ENCODE results near the gene LAMA3. TPM values are rescaled to one million over a fixed set of nuclear protein-coding genes. Genes with fewer than 3 reads are reported as not detected.

LAMA3 gene
- total RNA-seq, 2 donors from 2014 or later: 5.0 to 6.4 TPM

DNA sequence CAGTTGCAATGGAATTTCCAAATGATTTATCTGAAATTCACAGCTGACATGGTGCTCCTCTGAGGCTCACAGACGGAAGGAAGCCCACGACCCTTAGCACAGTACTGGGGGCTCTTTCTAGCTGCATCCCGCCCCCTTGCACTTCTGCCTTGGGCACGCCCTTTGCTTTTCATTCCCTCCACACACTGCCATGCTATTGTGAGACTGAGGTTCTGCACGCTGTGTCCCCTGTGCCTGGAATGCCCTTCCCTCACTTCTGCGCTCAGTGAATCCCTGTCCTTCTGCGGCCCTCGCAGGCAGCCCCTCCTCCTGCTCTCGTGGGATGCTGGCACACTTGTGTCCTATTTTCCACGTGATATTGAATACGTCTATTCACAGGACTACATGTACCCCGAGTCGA is 189.9 kb downstream of the LAMA3 start:
- H3K27ac ChIP-seq: no peak overlapping the region
- H3K36me3 ChIP-seq: no peaks in the 10 kb centered on the region
- H3K9me3 ChIP-seq: no peaks in the 10 kb centered on the region
- no peak overlapping the region for H3K4me3 ChIP-seq
- no peak for DNase-seq (ENCODE audit: low spot score)
- no peak for TF ChIP-seq CTCF (IDR thresholded peaks at IDR 0.05)
- H3K27me3 ChIP-seq: no peaks in the 10 kb centered on the region
- H3K4me1 ChIP-seq: no peaks in the 10 kb centered on the region

DNA sequence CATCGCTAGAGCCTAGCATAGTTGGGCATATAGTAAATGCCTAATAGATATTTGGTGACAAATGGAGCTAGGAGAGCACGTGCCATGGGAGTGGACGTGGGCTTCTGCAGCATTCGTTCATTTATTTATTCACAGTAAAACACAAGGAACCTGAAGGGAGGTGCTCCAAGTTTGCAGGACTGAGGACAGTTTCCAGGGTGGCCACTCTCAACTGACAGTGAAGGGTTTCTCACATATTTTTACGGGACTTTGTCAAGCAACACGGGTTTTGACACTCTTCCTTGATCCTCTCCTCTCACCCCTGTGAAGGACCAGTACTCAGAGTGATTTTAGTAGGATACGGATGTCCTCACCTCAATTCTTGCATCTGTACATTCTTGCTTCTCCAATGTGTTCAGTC is 190.3 kb downstream of the LAMA3 start:
- TF ChIP-seq CTCF (IDR thresholded peaks at IDR 0.05): no peak
- no peaks in the 10 kb centered on the region for H3K9me3 ChIP-seq
- H3K4me1 ChIP-seq: peaks cover 0 to 2% of the 10 kb centered on the region in 2 donors
- no peaks in the 10 kb centered on the region for H3K27me3 ChIP-seq
- no peaks in the 10 kb centered on the region for H3K36me3 ChIP-seq
- H3K27ac ChIP-seq: no peak overlapping the region
- no peak for DNase-seq (ENCODE audit: low spot score)
- no peak overlapping the region for H3K4me3 ChIP-seq

- TF ChIP-seq CTCF (IDR thresholded peaks at IDR 0.05): no peak
- DNase-seq (ENCODE audit: low spot score): no peak
- Histone ChIP-seq H3K9me3 (no peaks in the 10 kb centered on the region), H3K36me3 (no peaks in the 10 kb centered on the region), H3K4me3 (no peak overlapping the region), H3K4me1 (peaks cover 0 to 7% of the 10 kb centered on the region in 2 donors), H3K27me3 (no peaks in the 10 kb centered on the region), H3K27ac (no peak overlapping the region)
Measured at GRCh38 chr18:23879966-23880565, 190.8 kb downstream of the LAMA3 start.

DNA sequence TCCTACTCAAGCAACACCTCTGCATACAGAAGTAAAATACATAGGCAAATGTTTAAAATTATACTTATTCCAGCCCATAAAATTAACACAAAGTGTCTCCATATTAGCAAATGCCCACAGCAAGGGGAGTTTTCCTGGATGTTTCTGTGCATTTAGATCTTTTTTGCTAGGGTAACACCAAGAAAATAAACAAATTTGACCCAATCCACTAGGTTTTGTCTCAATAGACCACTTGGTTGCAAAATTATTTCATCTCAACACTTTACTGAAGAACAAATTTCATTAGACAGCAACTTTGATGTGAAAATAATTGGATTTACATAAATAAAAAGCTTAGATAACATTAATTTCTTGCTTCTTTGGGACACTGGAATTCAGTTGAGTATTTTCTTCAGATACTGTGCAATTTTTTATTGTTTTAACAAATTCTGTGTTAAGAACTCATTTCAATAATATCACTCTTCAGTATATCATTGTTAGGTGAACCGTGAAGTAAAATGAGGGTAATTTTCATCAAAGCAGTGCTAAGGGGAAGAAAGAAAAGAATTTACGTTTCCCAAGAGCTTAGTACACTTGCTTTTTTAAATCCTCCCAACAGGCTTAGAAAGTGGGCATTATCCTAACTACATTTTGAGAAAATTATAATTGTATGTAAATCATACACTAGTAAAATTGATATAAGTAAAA is 191.8 kb downstream of the LAMA3 start:
- Histone ChIP-seq H3K4me3 (no peak overlapping the region), H3K4me1 (peaks cover 0 to 9% of the 10 kb centered on the region in 2 donors), H3K9me3 (no peaks in the 10 kb centered on the region), H3K27ac (no peak overlapping the region), H3K27me3 (no peaks in the 10 kb centered on the region), H3K36me3 (no peaks in the 10 kb centered on the region)
- no peak for TF ChIP-seq CTCF (IDR thresholded peaks at IDR 0.05)
- DNase-seq (ENCODE audit: low spot score): no peak

GRCh38 chr18:23881778-23882177 is 192.5 kb downstream of the LAMA3 start:
- Histone ChIP-seq H3K4me3 (no peak overlapping the region), H3K36me3 (no peaks in the 10 kb centered on the region), H3K27me3 (no peaks in the 10 kb centered on the region), H3K27ac (no peak overlapping the region), H3K9me3 (no peaks in the 10 kb centered on the region), H3K4me1 (peaks cover 0 to 11% of the 10 kb centered on the region in 2 donors)
- DNase-seq (ENCODE audit: low spot score): no peak
- no peak for TF ChIP-seq CTCF (IDR thresholded peaks at IDR 0.05)

All from right atrium auricular region (tissue), 2 donors.